HepG2 (cell line): ENCODE measurements around the gene ABRACL. TPM values are rescaled to one million over a fixed set of nuclear protein-coding genes. Genes with fewer than 3 reads are reported as not detected.

ENCODE experiments used
- ATAD3A ChIP-seq: sonication (generic); formaldehyde crosslinking; IDR thresholded peaks from 2 replicates; pipeline ENCODE4 v1.4.0; 2020; ENCODE audit warnings: missing genetic modification reagents
- CERS6 ChIP-seq: sonication (generic); formaldehyde crosslinking; IDR thresholded peaks from 2 replicates; pipeline ENCODE4 v1.5.0; 2020; ENCODE audit warnings: missing genetic modification reagents
- CREB1 ChIP-seq, 2 experiments: fragments of 450-650 bp in 1 of 2; IDR thresholded peaks; 2 replicates each; pipeline ENCODE4 v1.6.1; 2016 to 2017; ENCODE audit warnings: control low read depth in 1 of 2, mild to moderate bottlenecking in 1 of 2, missing compliant biosample characterization in 1 of 2, missing genetic modification characterization in 1 of 2
- CSRNP2 ChIP-seq: sonication (generic); formaldehyde crosslinking; conservative IDR thresholded peaks from 2 replicates; pipeline ENCODE4 v1.8.0; 2022; ENCODE audit warnings: low read depth, missing genetic modification reagents
- DMTF1 ChIP-seq: sonication (generic); formaldehyde crosslinking; IDR thresholded peaks from 2 replicates; pipeline ENCODE4 v1.4.0; 2020; ENCODE audit warnings: mild to moderate bottlenecking, missing genetic modification reagents
- FOSL2 ChIP-seq: sonication (generic); formaldehyde crosslinking; IDR thresholded peaks from 2 replicates; pipeline ENCODE4 v1.4.0; 2020; ENCODE audit warnings: missing genetic modification reagents
- IKZF1 ChIP-seq: fragments of 450-650 bp; IDR thresholded peaks from 2 replicates; pipeline ENCODE4 v1.7.1; 2016
- JUNB ChIP-seq: sonication (generic); formaldehyde crosslinking; IDR thresholded peaks from 2 replicates; pipeline ENCODE4 v1.8.0; 2022; ENCODE audit warnings: missing genetic modification reagents, mild to moderate bottlenecking, borderline replicate concordance
- NCOA5 ChIP-seq: sonication (generic); formaldehyde crosslinking; IDR thresholded peaks from 2 replicates; pipeline ENCODE4 v1.4.0; 2020; ENCODE audit warnings: missing genetic modification reagents
- NFE2 ChIP-seq: sonication (generic); formaldehyde crosslinking; IDR thresholded peaks from 2 replicates; pipeline ENCODE4 v1.4.0; 2020; ENCODE audit warnings: missing genetic modification reagents
- NFIB ChIP-seq: sonication (generic); formaldehyde crosslinking; IDR thresholded peaks from 2 replicates; pipeline ENCODE4 v1.9.0; 2021; ENCODE audit warnings: missing genetic modification reagents, mild to moderate bottlenecking, borderline replicate concordance
- NR2F6 ChIP-seq, 2 experiments: IDR thresholded peaks; 2 replicates each; pipeline ENCODE4 v1.6.1; 2016; ENCODE audit warnings: antibody characterized with exemption in 1 of 2, mild to moderate bottlenecking in 1 of 2
- POGZ ChIP-seq: sonication (generic); formaldehyde crosslinking; IDR thresholded peaks from 2 replicates; pipeline ENCODE4 v1.4.0; 2020; ENCODE audit warnings: mild to moderate bottlenecking, missing genetic modification reagents
- SAFB2 ChIP-seq: sonication (generic); formaldehyde crosslinking; IDR thresholded peaks from 2 replicates; pipeline ENCODE4 v1.5.1; 2020; ENCODE audit warnings: missing genetic modification reagents, low read depth, mild to moderate bottlenecking, borderline replicate concordance
- SP140L ChIP-seq: sonication (generic); formaldehyde crosslinking; IDR thresholded peaks from 2 replicates; pipeline ENCODE4 v1.4.0; 2020; ENCODE audit warnings: missing genetic modification reagents, borderline replicate concordance
- SP4 ChIP-seq: sonication (generic); formaldehyde crosslinking; IDR thresholded peaks from 2 replicates; pipeline ENCODE4 v1.8.1; 2023; ENCODE audit warnings: mild to moderate bottlenecking, missing genetic modification reagents
- TCF12 ChIP-seq, 2 experiments: fragments of 450-650 bp in 1 of 2; sonication (generic) in 1 of 2; formaldehyde crosslinking in 1 of 2; IDR thresholded peaks; 2 replicates each; pipeline versions ENCODE4 v1.6.1 to v1.8.0; 2017 to 2022; ENCODE audit warnings: antibody characterized with exemption in 1 of 2, mild to moderate bottlenecking in 1 of 2, missing genetic modification reagents in 1 of 2, moderate library complexity in 1 of 2
- TFDP1 ChIP-seq: IDR thresholded peaks from 2 replicates; pipeline ENCODE4 v1.6.1; 2016; ENCODE audit warnings: missing compliant biosample characterization, missing genetic modification reagents, borderline replicate concordance
- ZBTB42 ChIP-seq: sonication (generic); formaldehyde crosslinking; IDR thresholded peaks from 2 replicates; pipeline ENCODE4 v1.5.0; 2020; ENCODE audit warnings: mild to moderate bottlenecking, missing genetic modification reagents
- ZNF264 ChIP-seq: sonication (generic); formaldehyde crosslinking; IDR thresholded peaks from 2 replicates; pipeline ENCODE4 v1.4.0; 2020; ENCODE audit warnings: missing genetic modification reagents
- ZNF329 ChIP-seq: sonication (generic); formaldehyde crosslinking; IDR thresholded peaks from 2 replicates; pipeline ENCODE4 v1.9.0; 2021; ENCODE audit warnings: low read depth, mild to moderate bottlenecking, missing genetic modification reagents
- ZNF333 ChIP-seq: sonication (generic); formaldehyde crosslinking; IDR thresholded peaks from 2 replicates; pipeline ENCODE4 v1.4.0; 2020; ENCODE audit warnings: mild to moderate bottlenecking, missing genetic modification reagents, borderline replicate concordance
- ZNF34 ChIP-seq: sonication (generic); formaldehyde crosslinking; IDR thresholded peaks from 2 replicates; pipeline ENCODE4 v1.4.0; 2020; ENCODE audit warnings: mild to moderate bottlenecking, missing genetic modification reagents, borderline replicate concordance
- ZNF567 ChIP-seq: sonication (generic); formaldehyde crosslinking; IDR thresholded peaks from 2 replicates; pipeline ENCODE4 v1.8.1; 2023; ENCODE audit warnings: mild to moderate bottlenecking, missing genetic modification reagents, borderline replicate concordance
- polyA plus RNA-seq, 8 experiments: library from polyadenylated mRNA; depleted of rRNA in 3 of 8; stranded (reverse) in 7 of 8; unstranded in 1 of 8; fragments of >200 nt; fragmentation: Illumina TruSeq in 4 of 8; extraction: Trizol in 4 of 8; gene quantifications; 2 replicates each; pipeline versions ENCODE4 v1.2.1 to v1.2.3, GENCODE V29; 2011 to 2016; ENCODE audit warnings: low read depth in 4 of 8, missing spikeins in 1 of 8, mixed read lengths in 1 of 8; ENCODE audit not compliant: insufficient read depth in 1 of 8
- total RNA-seq, 5 experiments: library from RNA; depleted of rRNA; stranded (reverse); fragments of >200 nt; fragmentation: Illumina TruSeq; extraction: Trizol; gene quantifications; 2 replicates each; pipeline ENCODE4 v1.2.3, GENCODE V29; 2016; ENCODE audit warnings: low read depth in 1 of 5

Gene ABRACL
- total and polyA plus RNA-seq, 2 of the 13 experiments (the other 11 are each of a cell fraction or from before 2014, with no cell fraction given) = 1.4 to 5.4 TPM

GRCh38 chr6:139028658-139029469, at the start of gene ABRACL (continued):
- no peak for TF ChIP-seq SP140L (CRISPR knock-in tag)
- TF ChIP-seq ZNF329 (CRISPR knock-in tag) = no peak
- no peak for TF ChIP-seq SP4 (CRISPR knock-in tag)
- no peak for TF ChIP-seq ZBTB42
- TF ChIP-seq IKZF1 = no peak
- TF ChIP-seq POGZ (CRISPR knock-in tag) = 0 out of 2 replicates have a peak, but pooled peaks have one; percentile 70
- peak; percentile 18; the same call in 1 of the 2 replicates for TF ChIP-seq ZNF567 (CRISPR knock-in tag)
- TF ChIP-seq CERS6 (CRISPR knock-in tag) = no peak
- TF ChIP-seq CREB1 (IDR thresholded peaks at IDR 0.05) = no peak
- no peak for TF ChIP-seq CREB1 (CRISPR knock-in tag; IDR thresholded peaks at IDR 0.05)
- TF ChIP-seq TFDP1 (CRISPR knock-in tag) = no peak
- TF ChIP-seq CSRNP2 (CRISPR knock-in tag) = no peak
- TF ChIP-seq JUNB = no peak
- peak; percentile 3; the same call in 1 of the 2 replicates for TF ChIP-seq NFE2 (CRISPR knock-in tag)
- TF ChIP-seq NCOA5 (CRISPR knock-in tag) = no peak
- no peak for TF ChIP-seq NR2F6 (IDR thresholded peaks at IDR 0.05)
- TF ChIP-seq NR2F6 (CRISPR knock-in tag; IDR thresholded peaks at IDR 0.05) = no peak
- peak; percentile 42; the same call in 1 of the 2 replicates for TF ChIP-seq ZNF333
- TF ChIP-seq ZNF34 (CRISPR knock-in tag) = peak; percentile 94
- TF ChIP-seq ATAD3A = no peak
- TF ChIP-seq FOSL2 = no peak
- no peak for TF ChIP-seq TCF12 (IDR thresholded peaks at IDR 0.05)
- no peak for TF ChIP-seq TCF12 (CRISPR knock-in tag; IDR thresholded peaks at IDR 0.05)
- 0 out of 2 replicates have a peak, but pooled peaks have one; percentile 29 for TF ChIP-seq SAFB2
- no peak for TF ChIP-seq NFIB (CRISPR knock-in tag)
- TF ChIP-seq DMTF1 (CRISPR knock-in tag) = no peak
- no peak for TF ChIP-seq ZNF264 (CRISPR knock-in tag)
